ENCODE data around the gene ITPR1.
"Not testable (repeated sequence)": the region's sequence is repeated elsewhere in the genome, so short reads cannot be mapped to it uniquely, and the experiment has no call there.

ITPR1 gene

GRCh38 chr3:4591669-4592068, 98.5 kb downstream of the ITPR1 start:
- H3K27ac ChIP-seq (ENCODE audit: insufficient read depth, low read depth, low read length, poor library complexity, severe bottlenecking) = no peak overlapping the region
- WGBS, 2 experiments = 94 to 96% methylated on average over 3 of the region's 3 CpGs
- H3K4me1 ChIP-seq (ENCODE audit: control insufficient read depth, insufficient read depth, low read length) = peaks cover 12% of the 10 kb centered on the region
- H3K9me3 ChIP-seq (ENCODE audit: control insufficient read depth, low read length) = no peaks in the 10 kb centered on the region
- H3K4me3 ChIP-seq (ENCODE audit: insufficient read depth, low read depth, low read length) = no peak overlapping the region
- no peaks in the 10 kb centered on the region for H3K36me3 ChIP-seq (ENCODE audit: control insufficient read depth, insufficient read depth, low read length)
- H3K27me3 ChIP-seq (ENCODE audit: control insufficient read depth, insufficient read depth, low read length, poor library complexity, severe bottlenecking) = no peaks in the 10 kb centered on the region

DNA sequence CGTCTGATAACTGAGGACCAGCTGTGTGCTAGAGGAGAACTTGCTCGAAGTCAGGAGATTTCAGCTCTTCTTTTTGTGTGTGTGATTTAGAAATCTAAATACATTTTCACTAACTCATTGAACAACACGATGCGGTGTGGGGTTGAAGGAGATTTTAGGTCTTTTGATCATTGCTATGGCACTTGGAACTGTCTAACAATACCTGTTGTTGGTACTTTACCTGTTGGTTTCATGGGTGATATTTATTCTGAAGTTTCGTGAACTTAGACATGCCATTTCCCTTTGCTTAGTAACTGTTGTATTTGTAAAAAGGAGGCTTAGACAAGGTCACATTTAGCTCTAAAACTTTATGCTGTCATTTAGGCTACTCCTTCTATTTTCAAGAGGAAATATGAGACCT, 99.9 kb downstream of the ITPR1 start:
- no peaks in the 10 kb centered on the region for H3K9me3 ChIP-seq (ENCODE audit: control insufficient read depth, low read length)
- H3K36me3 ChIP-seq (ENCODE audit: control insufficient read depth, insufficient read depth, low read length) = no peaks in the 10 kb centered on the region
- H3K27ac ChIP-seq (ENCODE audit: insufficient read depth, low read depth, low read length, poor library complexity, severe bottlenecking) = no peak overlapping the region
- no peaks in the 10 kb centered on the region for H3K27me3 ChIP-seq (ENCODE audit: control insufficient read depth, insufficient read depth, low read length, poor library complexity, severe bottlenecking)
- no peak overlapping the region for H3K4me3 ChIP-seq (ENCODE audit: insufficient read depth, low read depth, low read length)
- 94 to 95% methylated on average over 5 of the region's 5 CpGs for WGBS, 2 experiments
- H3K4me1 ChIP-seq (ENCODE audit: control insufficient read depth, insufficient read depth, low read length) = peaks cover 14% of the 10 kb centered on the region

DNA sequence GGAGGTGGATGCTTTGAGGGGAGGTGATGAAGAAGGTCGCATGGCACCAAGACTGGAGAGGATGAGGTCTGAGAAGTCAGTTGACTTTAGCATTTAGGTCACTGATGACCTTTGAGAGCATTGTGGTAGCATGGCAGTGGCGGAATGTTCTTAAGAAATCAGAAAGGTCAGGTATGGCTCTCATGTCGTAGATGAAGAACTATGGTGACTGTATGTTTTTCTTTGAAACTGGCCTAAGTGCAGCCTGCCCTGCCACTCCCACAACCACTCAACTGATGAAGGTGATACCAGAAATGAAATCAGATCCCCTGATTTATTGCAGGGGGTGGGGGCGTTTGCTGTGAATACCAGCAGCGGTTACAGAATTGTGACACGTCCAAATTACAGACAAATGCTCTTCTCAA, 102.6 kb downstream of the ITPR1 start:
- Histone ChIP-seq H3K4me3 (ENCODE audit: insufficient read depth, low read depth, low read length) (no peak overlapping the region), H3K4me1 (ENCODE audit: control insufficient read depth, insufficient read depth, low read length) (peaks cover 14% of the 10 kb centered on the region), H3K9me3 (ENCODE audit: control insufficient read depth, low read length) (no peaks in the 10 kb centered on the region), H3K36me3 (ENCODE audit: control insufficient read depth, insufficient read depth, low read length) (no peaks in the 10 kb centered on the region), H3K27ac (ENCODE audit: insufficient read depth, low read depth, low read length, poor library complexity, severe bottlenecking) (no peak overlapping the region), H3K27me3 (ENCODE audit: control insufficient read depth, insufficient read depth, low read length, poor library complexity, severe bottlenecking) (no peaks in the 10 kb centered on the region)
- 94 to 97% methylated on average over 6 of the region's 6 CpGs for WGBS, 2 experiments

DNA sequence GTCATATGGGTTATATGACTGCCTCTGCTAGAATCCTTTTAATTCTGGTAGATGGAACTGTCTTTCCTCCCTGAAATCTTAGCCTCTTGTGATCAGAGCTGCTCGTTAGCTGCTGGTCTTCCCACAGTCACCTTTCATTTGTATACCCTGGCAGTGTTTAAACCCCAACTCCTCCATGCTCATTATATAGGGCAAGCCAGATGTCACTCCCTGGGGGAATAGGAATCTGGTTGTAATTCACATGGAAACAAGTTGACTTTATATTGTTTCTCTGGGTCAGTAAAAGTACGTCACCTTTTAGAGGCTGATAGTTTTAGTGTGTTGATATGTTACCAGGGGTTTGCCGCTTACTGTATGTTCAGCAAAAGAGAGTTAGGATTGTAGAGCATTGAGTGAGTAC, 103.5 kb downstream of the ITPR1 start:
- Histone ChIP-seq H3K27me3 (ENCODE audit: control insufficient read depth, insufficient read depth, low read length, poor library complexity, severe bottlenecking) (no peaks in the 10 kb centered on the region), H3K27ac (ENCODE audit: insufficient read depth, low read depth, low read length, poor library complexity, severe bottlenecking) (peak overlapping the region; percentile 57), H3K4me3 (ENCODE audit: insufficient read depth, low read depth, low read length) (no peak overlapping the region), H3K4me1 (ENCODE audit: control insufficient read depth, insufficient read depth, low read length) (peaks cover 14% of the 10 kb centered on the region), H3K9me3 (ENCODE audit: control insufficient read depth, low read length) (no peaks in the 10 kb centered on the region), H3K36me3 (ENCODE audit: control insufficient read depth, insufficient read depth, low read length) (no peaks in the 10 kb centered on the region)
- WGBS, 2 experiments = 9 to 12% methylated on average over 2 of the region's 3 CpGs

GRCh38 chr3:4597208-4597985, 104.2 kb downstream of the ITPR1 start:
- Histone ChIP-seq H3K4me3 (ENCODE audit: insufficient read depth, low read depth, low read length) (no peak overlapping the region), H3K4me1 (ENCODE audit: control insufficient read depth, insufficient read depth, low read length) (peaks cover 14% of the 10 kb centered on the region), H3K9me3 (ENCODE audit: control insufficient read depth, low read length) (no peaks in the 10 kb centered on the region), H3K27me3 (ENCODE audit: control insufficient read depth, insufficient read depth, low read length, poor library complexity, severe bottlenecking) (no peaks in the 10 kb centered on the region), H3K27ac (ENCODE audit: insufficient read depth, low read depth, low read length, poor library complexity, severe bottlenecking) (no peak overlapping the region), H3K36me3 (ENCODE audit: control insufficient read depth, insufficient read depth, low read length) (no peaks in the 10 kb centered on the region)
- WGBS, 2 experiments = 63 to 66% methylated on average over 6 of the region's 6 CpGs

GRCh38 chr3:4598232-4598631, 105.1 kb downstream of the ITPR1 start:
- not testable (repeated sequence) for H3K27ac ChIP-seq (ENCODE audit: insufficient read depth, low read depth, low read length, poor library complexity, severe bottlenecking); H3K9me3 ChIP-seq (ENCODE audit: control insufficient read depth, low read length); H3K36me3 ChIP-seq (ENCODE audit: control insufficient read depth, insufficient read depth, low read length); H3K4me3 ChIP-seq (ENCODE audit: insufficient read depth, low read depth, low read length); H3K27me3 ChIP-seq (ENCODE audit: control insufficient read depth, insufficient read depth, low read length, poor library complexity, severe bottlenecking)
- H3K4me1 ChIP-seq (ENCODE audit: control insufficient read depth, insufficient read depth, low read length) = peaks cover 14% of the 10 kb centered on the region
- 94% methylated on average over 5 of the region's 5 CpGs for WGBS, 2 experiments

DNA sequence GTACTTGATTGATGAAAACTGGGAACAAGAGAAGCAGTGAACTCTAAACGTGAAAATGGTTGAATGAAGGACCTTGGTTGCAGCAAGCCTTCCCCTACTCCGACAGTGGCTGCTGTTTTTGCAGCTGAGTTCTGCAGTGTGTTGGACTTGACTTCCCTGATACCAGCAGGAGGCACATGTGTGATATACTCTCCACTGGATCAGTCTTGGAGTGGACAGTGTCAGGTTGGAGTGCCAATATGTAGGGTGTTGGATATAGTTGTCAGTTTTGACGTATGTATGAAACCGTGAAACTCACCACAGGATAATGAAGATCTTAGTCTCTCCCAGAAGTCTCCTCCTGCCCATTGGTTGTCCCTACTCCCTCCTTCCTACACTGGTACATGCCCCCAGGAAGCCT, 106.5 kb downstream of the ITPR1 start:
- Histone ChIP-seq H3K4me3 (ENCODE audit: insufficient read depth, low read depth, low read length) (no peak overlapping the region), H3K27ac (ENCODE audit: insufficient read depth, low read depth, low read length, poor library complexity, severe bottlenecking) (no peak overlapping the region), H3K27me3 (ENCODE audit: control insufficient read depth, insufficient read depth, low read length, poor library complexity, severe bottlenecking) (no peaks in the 10 kb centered on the region), H3K36me3 (ENCODE audit: control insufficient read depth, insufficient read depth, low read length) (no peaks in the 10 kb centered on the region), H3K9me3 (ENCODE audit: control insufficient read depth, low read length) (no peaks in the 10 kb centered on the region), H3K4me1 (ENCODE audit: control insufficient read depth, insufficient read depth, low read length) (peaks cover 14% of the 10 kb centered on the region)
- WGBS, 2 experiments = 97% methylated on average over 4 of the region's 4 CpGs

GRCh38 chr3:4600493-4600892, 107.3 kb downstream of the ITPR1 start:
- H3K27ac ChIP-seq (ENCODE audit: insufficient read depth, low read depth, low read length, poor library complexity, severe bottlenecking) = no peak overlapping the region
- no peaks in the 10 kb centered on the region for H3K27me3 ChIP-seq (ENCODE audit: control insufficient read depth, insufficient read depth, low read length, poor library complexity, severe bottlenecking)
- no peaks in the 10 kb centered on the region for H3K9me3 ChIP-seq (ENCODE audit: control insufficient read depth, low read length)
- no peaks in the 10 kb centered on the region for H3K36me3 ChIP-seq (ENCODE audit: control insufficient read depth, insufficient read depth, low read length)
- H3K4me3 ChIP-seq (ENCODE audit: insufficient read depth, low read depth, low read length) = no peak overlapping the region
- 73 to 79% methylated on average over 4 to 6 of the region's 6 CpGs for WGBS, 2 experiments
- H3K4me1 ChIP-seq (ENCODE audit: control insufficient read depth, insufficient read depth, low read length) = peaks cover 14% of the 10 kb centered on the region

DNA sequence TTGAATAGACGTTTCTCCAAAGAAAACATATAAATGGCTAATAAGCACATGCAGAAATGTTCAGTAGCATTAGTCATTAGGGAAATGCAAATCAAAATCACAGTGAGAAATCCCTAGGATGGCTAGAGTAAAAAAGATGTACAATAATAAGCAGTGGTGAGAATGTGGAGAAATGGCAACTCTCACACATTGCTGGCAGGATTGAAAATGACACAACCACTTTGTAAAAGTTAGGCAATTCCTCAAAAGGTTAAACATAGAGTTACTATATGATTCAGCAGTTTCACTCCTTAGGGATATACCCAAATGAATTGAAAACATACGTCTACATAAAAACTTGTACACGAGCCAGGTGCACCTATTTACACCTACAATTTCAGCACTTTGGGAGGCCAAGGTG, 108.7 kb downstream of the ITPR1 start:
- WGBS, 2 experiments = 88 to 96% methylated on average over 3 of the region's 3 CpGs
- H3K9me3 ChIP-seq (ENCODE audit: control insufficient read depth, low read length) = no peaks in the 10 kb centered on the region
- H3K4me3 ChIP-seq (ENCODE audit: insufficient read depth, low read depth, low read length) = no peak overlapping the region
- H3K4me1 ChIP-seq (ENCODE audit: control insufficient read depth, insufficient read depth, low read length) = peaks cover 4% of the 10 kb centered on the region
- no peaks in the 10 kb centered on the region for H3K27me3 ChIP-seq (ENCODE audit: control insufficient read depth, insufficient read depth, low read length, poor library complexity, severe bottlenecking)
- no peaks in the 10 kb centered on the region for H3K36me3 ChIP-seq (ENCODE audit: control insufficient read depth, insufficient read depth, low read length)
- H3K27ac ChIP-seq (ENCODE audit: insufficient read depth, low read depth, low read length, poor library complexity, severe bottlenecking) = no peak overlapping the region

DNA sequence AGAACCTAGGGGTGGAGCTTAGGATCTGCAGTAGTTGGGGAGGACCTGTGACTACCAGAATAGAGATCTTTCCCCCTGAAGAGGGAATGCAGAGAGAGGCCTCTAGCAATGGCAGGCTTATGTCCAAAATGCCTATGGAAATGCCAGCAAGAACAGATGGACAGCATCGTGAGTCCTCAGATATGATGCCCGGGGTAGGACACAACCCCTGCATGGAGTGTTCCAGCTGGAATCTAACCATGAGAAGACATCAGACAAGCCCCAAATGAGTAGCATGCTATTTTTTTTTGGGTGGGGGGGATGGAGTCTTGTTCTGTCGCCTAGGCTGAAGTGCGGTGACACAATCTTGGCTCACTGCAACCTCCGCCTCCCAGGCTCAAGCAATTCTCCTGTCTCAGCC, 111.5 kb downstream of the ITPR1 start:
- 92 to 95% methylated on average over 5 of the region's 5 CpGs for WGBS, 2 experiments
- H3K4me1 ChIP-seq (ENCODE audit: control insufficient read depth, insufficient read depth, low read length) = no peaks in the 10 kb centered on the region
- no peak overlapping the region for H3K4me3 ChIP-seq (ENCODE audit: insufficient read depth, low read depth, low read length)

More for the DNA sequence above, 111.5 kb downstream of the ITPR1 start:
- Histone ChIP-seq H3K36me3 (ENCODE audit: control insufficient read depth, insufficient read depth, low read length) (no peaks in the 10 kb centered on the region), H3K9me3 (ENCODE audit: control insufficient read depth, low read length) (no peaks in the 10 kb centered on the region), H3K27ac (ENCODE audit: insufficient read depth, low read depth, low read length, poor library complexity, severe bottlenecking) (no peak overlapping the region), H3K27me3 (ENCODE audit: control insufficient read depth, insufficient read depth, low read length, poor library complexity, severe bottlenecking) (no peaks in the 10 kb centered on the region)

All from ectodermal cell (in vitro differentiated cells).